ENCODE measurements around the gene MRAP. TPM values are rescaled to one million over a fixed set of nuclear protein-coding genes. Genes with fewer than 3 reads are reported as not detected.
A peak's percentile ranks its signal among the peaks of the same experiment; 100 is the strongest.
"Not testable (repeated sequence)": the region's sequence is repeated elsewhere in the genome, so short reads cannot be mapped to it uniquely, and the experiment has no call there.

The MRAP gene
- not detected for total RNA-seq

DNA sequence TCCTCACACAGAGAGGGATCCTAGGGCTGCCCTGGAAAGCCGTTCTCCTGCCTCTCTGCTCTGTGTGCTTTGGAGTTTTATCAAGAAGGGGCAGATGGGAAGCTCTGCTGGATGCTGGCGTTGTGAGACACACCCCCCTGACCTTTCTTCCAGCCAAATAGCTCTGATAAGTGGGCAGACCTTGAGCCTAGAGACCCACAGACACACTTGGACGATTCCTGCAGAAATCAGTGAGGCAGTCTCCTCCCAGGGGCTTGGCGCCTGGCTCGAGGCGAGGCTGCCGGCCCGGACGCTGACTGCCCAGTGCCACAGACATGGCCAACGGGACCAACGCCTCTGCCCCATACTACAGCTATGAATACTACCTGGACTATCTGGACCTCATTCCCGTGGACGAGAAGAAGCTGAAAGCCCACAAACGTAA lies at the start of gene MRAP:
Gene MRAP, plus strand, starts transcription at position 198 of the 424 bp plus-strand sequence. Its CDS starts 117 bp downstream, at position 315.
- POLR2A ChIA-PET, result no interaction called here
- Mint-ChIP-seq H3K9me3 (no peaks in the 10 kb centered on the region), H3K36me3 (peaks cover 8% of the 10 kb centered on the region), H3K27ac (no peak within 1 kb of the TSS), H3K4me3 (no peak within 1 kb of the TSS), H3K4me1 (no peaks in the 10 kb centered on the region), H3K27me3 (no peaks in the 10 kb centered on the region)
- DNase-seq, result no peak
- no peak for ATAC-seq (ENCODE audit: low read depth)

DNA sequence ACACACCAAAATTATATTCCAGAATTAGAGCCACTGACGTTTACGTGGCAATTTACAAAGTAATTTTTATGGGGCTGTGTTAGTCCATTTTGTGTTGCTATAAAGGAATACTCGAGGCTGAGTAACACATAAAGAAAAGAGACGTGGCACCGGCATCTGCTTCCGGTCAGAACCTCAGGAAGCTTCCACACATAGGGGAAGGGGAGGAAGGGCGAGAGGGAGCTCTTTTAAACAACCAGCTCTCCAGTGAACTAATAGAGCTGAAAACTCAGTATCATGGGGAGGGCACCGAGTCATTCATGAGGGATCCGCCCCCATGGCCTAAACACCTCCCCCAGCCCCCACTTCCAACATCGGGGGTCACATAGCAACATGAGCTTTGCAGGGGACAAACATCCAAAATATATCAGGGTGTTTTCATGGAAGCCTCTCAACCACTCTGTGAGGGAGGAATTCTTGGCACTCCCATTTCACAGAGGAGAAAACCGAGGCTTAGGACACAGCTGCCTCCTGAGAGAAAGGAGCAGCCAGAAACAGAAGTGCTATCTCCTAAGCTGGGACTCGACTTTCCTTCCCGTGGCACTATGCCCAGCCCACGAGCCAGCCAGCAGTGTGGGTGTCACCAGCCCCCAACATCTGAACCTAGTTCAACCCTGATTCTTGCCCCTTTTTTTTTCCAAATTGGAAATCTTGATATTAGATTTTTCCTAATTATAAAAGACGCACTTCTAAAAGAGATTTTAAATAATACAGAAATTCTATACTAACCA lies 49.0 kb upstream of the MRAP start:
- H3K9me3 Mint-ChIP-seq, result peaks cover 7% of the 10 kb centered on the region
- DNase-seq, result no peak
- H3K27ac Mint-ChIP-seq, result no peak overlapping the region
- no peaks in the 10 kb centered on the region for H3K4me1 Mint-ChIP-seq
- no peak overlapping the region for H3K4me3 Mint-ChIP-seq
- peaks cover 2% of the 10 kb centered on the region for H3K36me3 Mint-ChIP-seq
- POLR2A ChIA-PET, result no interaction called here
- ATAC-seq (ENCODE audit: low read depth), result no peak
- peaks cover 12% of the 10 kb centered on the region for H3K27me3 Mint-ChIP-seq

DNA sequence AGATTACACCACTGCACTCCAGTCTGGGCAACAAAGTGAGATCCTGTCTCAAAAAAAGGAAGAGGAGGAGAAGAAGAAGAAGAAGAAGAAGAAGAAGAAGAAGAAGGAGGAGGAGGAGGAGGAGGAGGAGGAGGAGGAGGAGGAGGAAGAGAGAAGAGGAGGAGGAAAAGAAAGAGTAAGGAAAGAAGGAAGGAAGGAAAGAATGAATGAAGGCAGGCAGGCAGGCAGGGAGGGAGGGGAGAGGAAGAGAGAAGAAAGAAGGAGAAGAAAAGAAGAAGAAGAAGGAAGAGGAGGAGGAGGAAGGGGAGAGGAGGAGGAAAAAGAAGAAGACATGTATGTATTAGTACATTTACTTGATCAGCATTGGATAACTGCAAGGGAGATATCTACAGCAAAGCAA lies 46.5 kb upstream of the MRAP start:
- Mint-ChIP-seq H3K27me3 (peaks cover 3% of the 10 kb centered on the region), H3K4me1 (no peaks in the 10 kb centered on the region), H3K27ac (no peak overlapping the region), H3K4me3 (no peak overlapping the region), H3K36me3 (no peaks in the 10 kb centered on the region), H3K9me3 (peaks cover 7% of the 10 kb centered on the region)
- no peak for ATAC-seq (ENCODE audit: low read depth)
- POLR2A ChIA-PET, result no interaction called here
- DNase-seq, result no peak

DNA sequence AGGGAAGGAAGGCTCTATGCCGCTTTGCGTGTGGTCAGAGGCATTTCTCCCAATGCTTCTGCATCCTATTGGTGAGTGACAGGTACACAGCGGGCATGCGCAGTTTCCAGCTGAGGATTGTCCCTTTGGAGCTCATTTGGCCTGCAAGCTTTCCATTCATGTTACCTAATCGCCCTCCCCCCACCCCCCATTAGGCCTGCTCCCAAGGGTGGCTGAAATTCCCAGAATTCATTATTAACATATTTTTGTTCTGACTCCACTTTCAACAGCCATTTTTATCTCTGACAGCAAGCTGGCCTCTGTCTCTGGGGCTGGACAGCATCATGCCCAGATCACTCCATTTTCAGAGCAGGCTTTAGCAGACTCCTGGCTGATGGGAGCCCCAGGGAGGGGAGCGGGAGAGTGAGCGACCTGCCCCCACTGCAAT lies 45.4 kb upstream of the MRAP start:
- H3K36me3 Mint-ChIP-seq, result no peaks in the 10 kb centered on the region
- H3K27ac Mint-ChIP-seq, result no peak overlapping the region
- ATAC-seq (ENCODE audit: low read depth) (no peak), DNase-seq (no peak)
- POLR2A ChIA-PET, result interaction anchor here (0.5 kb wide), 1 partner anchor 17 kb away, joined by 4 read pairs; no protein-coding TSS in a partner anchor
- peaks cover 7% of the 10 kb centered on the region for H3K9me3 Mint-ChIP-seq
- no peaks in the 10 kb centered on the region for H3K4me1 Mint-ChIP-seq
- H3K4me3 Mint-ChIP-seq, result no peak overlapping the region
- peaks cover 3% of the 10 kb centered on the region for H3K27me3 Mint-ChIP-seq

DNA sequence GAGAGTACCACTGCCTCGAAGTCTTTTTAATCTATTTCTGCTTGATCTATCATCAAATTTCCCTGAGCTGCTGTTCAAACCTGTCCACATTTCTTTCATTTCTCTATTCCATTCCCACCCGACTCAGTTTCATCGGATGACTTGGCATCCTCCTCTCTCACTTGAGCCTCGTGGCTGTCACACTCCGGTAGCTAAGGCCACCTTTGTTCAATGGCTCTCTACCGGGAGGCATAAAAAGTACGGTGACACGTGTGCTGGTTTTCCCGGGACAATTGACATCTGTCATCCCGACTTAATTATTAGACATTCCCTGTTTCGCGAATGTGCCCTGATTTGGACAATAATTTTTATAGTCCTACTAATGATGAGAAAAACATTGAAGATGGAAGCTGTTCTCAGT lies 42.4 kb upstream of the MRAP start:
- ATAC-seq (ENCODE audit: low read depth) (no peak), DNase-seq (no peak)
- peaks cover 2% of the 10 kb centered on the region for H3K27me3 Mint-ChIP-seq
- H3K4me3 Mint-ChIP-seq, result no peak overlapping the region
- H3K4me1 Mint-ChIP-seq, result no peaks in the 10 kb centered on the region
- no peak overlapping the region for H3K27ac Mint-ChIP-seq
- H3K36me3 Mint-ChIP-seq, result no peaks in the 10 kb centered on the region
- POLR2A ChIA-PET, result no interaction called here
- H3K9me3 Mint-ChIP-seq, result peaks cover 3% of the 10 kb centered on the region

DNA sequence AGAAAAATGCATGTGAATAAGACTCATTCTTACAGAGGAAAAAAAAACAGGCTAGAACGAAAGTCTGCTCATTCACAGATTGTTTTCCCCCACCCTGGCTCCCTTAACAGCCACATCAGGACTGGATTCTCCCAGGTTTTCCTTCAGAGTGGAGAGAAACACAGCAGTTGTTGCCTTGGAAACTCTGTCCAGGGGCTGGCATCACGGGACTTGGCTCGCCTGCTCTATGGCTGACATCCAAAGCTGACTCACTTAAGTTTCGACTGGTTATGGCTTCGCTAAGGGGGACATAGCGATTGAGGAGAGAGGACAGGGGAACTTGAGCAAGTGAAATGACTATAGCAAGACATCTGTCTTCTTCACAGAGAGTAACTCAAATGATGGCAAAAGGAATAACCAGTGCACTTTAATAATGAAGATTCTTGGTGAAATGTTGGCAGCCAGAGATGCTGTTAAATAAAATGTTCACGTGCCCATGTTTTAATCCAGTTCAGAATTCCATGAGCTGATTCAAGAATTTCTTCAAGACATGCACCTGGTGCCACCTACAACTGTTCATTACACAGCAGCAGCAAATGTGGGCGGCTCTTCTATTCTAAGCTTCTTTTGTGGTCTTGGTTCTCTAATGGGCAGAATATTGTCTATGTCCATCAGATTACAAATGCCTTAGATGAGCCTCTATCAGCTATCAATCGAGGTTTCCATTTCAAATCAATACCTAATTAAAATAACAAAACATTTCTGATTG lies 41.6 kb upstream of the MRAP start:
- no peaks in the 10 kb centered on the region for H3K27me3 Mint-ChIP-seq
- H3K27ac Mint-ChIP-seq, result no peak overlapping the region
- POLR2A ChIA-PET, result no interaction called here
- H3K9me3 Mint-ChIP-seq, result no peaks in the 10 kb centered on the region
- no peaks in the 10 kb centered on the region for H3K4me1 Mint-ChIP-seq
- no peaks in the 10 kb centered on the region for H3K36me3 Mint-ChIP-seq
- DNase-seq, result no peak
- no peak overlapping the region for H3K4me3 Mint-ChIP-seq
- no peak for ATAC-seq (ENCODE audit: low read depth)

DNA sequence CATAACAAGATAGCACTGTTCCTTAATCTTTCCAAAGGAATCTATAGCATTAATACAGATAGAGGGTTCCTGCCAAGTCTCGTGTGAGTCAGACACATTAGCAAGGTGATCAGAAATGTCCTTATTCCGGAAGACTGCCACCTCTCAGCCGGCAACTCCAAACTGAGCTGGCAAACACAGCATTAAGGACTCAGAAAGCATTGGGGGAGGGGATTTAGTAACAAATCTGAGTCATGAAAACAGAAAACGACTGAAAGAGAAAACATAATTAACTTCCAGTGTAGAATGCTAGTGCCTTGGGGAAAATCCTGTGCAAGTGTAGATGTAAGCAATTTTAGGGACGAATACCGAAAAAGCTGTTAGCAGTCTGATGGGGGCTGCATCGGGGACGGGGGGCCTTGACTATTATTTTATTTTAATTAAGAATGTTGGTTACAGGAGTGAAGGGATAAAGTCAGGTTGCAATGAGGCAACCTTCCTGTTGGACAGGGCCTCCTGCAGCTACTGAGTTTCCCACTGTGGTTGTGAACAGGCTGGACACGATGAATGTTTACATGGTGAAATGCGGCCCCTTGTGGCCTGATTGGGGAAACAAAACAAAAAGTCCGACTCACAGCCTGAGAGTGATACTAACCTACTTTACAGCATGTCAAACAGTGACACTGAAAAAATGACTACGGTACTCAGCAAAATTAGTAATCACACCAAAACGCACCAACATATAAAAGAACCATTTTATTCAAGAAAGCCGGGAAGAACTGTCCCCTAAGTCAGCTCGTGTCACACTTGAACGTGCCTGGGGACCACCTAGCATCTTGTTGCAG lies 40.5 kb upstream of the MRAP start:
- no peaks in the 10 kb centered on the region for H3K9me3 Mint-ChIP-seq
- H3K4me3 Mint-ChIP-seq, result no peak overlapping the region
- no peak overlapping the region for H3K27ac Mint-ChIP-seq
- peak; percentile 52 for DNase-seq
- no peaks in the 10 kb centered on the region for H3K27me3 Mint-ChIP-seq
- H3K36me3 Mint-ChIP-seq, result no peaks in the 10 kb centered on the region
- H3K4me1 Mint-ChIP-seq, result no peaks in the 10 kb centered on the region
- POLR2A ChIA-PET, result no interaction called here
- peak; percentile 22 for ATAC-seq (ENCODE audit: low read depth)

DNA sequence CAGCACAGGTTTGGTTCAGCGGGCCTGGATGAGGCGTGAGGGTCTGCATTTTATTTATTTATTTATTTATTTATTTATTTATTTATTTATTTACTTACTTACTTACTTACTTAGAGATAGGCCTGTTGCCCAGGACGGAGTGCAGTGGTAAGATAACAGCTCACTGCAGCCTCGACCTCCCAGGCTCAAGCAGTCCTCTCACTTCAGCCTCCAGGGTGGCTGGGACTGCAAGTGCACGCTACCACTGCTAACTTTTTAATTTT lies 39.9 kb upstream of the MRAP start:
- POLR2A ChIA-PET; ATAC-seq (ENCODE audit: low read depth); H3K27me3 Mint-ChIP-seq; DNase-seq; H3K4me3 Mint-ChIP-seq; H3K36me3 Mint-ChIP-seq; H3K27ac Mint-ChIP-seq; H3K4me1 Mint-ChIP-seq; H3K9me3 Mint-ChIP-seq: not testable (repeated sequence)

DNA sequence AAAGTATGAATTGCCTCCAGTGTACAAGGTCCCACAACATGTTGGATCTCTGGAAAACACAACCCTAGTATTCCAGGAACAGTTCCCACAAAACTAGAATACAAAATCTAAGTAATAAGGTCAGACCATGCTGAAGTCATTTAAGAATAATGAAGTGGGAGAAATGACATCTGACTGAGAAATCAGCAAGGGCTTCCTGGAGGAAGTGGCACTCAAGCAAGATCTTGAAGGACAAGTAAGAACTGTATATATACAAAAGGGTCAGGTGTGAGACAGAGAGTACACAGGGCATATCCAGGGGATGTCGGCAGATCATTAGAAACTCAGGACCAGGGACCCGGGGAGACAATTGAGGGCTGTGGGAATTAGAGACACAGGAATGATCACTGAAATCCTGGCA lies 38.5 kb upstream of the MRAP start:
- no peaks in the 10 kb centered on the region for H3K4me1 Mint-ChIP-seq
- H3K9me3 Mint-ChIP-seq, result no peaks in the 10 kb centered on the region
- POLR2A ChIA-PET, result no interaction called here
- ATAC-seq (ENCODE audit: low read depth) (no peak), DNase-seq (no peak)
- H3K4me3 Mint-ChIP-seq, result no peak overlapping the region
- H3K36me3 Mint-ChIP-seq, result no peaks in the 10 kb centered on the region
- H3K27me3 Mint-ChIP-seq, result no peaks in the 10 kb centered on the region
- H3K27ac Mint-ChIP-seq, result no peak overlapping the region

DNA sequence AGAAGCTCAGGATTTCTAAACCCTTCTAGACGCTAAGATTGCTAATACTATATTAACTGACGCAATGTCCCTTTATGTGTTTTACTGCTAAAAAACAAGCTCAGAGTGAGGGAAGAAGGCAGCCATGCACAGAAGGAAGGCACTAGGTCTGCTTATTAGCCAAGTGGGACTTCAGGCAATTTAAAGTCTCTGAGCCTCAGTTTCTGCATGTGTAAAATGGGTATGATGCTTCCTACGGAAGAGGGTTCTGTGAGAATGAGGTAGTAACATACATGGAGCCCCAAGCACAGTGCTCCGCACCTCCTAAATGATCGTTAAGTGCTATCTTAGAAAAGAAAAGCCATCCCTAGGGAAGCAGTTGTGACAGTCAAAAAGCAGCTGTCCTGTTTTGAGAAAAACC lies 36.7 kb upstream of the MRAP start:
- Mint-ChIP-seq H3K27me3 (no peaks in the 10 kb centered on the region), H3K4me1 (no peaks in the 10 kb centered on the region), H3K4me3 (no peak overlapping the region), H3K36me3 (peaks cover 6% of the 10 kb centered on the region), H3K9me3 (no peaks in the 10 kb centered on the region), H3K27ac (no peak overlapping the region)
- POLR2A ChIA-PET, result no interaction called here
- no peak for DNase-seq
- ATAC-seq (ENCODE audit: low read depth), result no peak

DNA sequence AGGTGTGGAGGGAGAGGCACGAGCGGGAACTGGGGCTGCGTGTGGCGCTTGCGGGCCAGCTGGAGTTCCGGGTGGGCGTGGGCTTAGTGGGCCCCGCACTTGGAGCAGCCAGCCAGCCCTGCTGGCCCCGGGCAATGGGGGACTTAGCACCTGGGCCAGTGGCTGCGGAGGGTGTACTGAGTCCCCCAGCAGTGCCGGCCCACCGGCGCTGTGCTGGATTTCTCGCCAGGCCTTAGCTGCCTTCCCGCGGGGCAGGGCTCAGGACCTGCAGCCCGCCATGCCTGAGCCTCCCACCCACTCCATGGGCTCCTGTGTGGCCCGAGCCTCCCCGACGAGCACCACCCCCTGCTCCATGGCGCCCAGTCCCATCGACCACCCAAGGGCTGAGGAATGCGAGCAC lies 33.3 kb upstream of the MRAP start:
- H3K27me3 Mint-ChIP-seq; H3K9me3 Mint-ChIP-seq; POLR2A ChIA-PET; DNase-seq; ATAC-seq (ENCODE audit: low read depth); H3K4me1 Mint-ChIP-seq; H3K4me3 Mint-ChIP-seq; H3K27ac Mint-ChIP-seq: not testable (repeated sequence)
- H3K36me3 Mint-ChIP-seq, result peaks cover 14% of the 10 kb centered on the region

DNA sequence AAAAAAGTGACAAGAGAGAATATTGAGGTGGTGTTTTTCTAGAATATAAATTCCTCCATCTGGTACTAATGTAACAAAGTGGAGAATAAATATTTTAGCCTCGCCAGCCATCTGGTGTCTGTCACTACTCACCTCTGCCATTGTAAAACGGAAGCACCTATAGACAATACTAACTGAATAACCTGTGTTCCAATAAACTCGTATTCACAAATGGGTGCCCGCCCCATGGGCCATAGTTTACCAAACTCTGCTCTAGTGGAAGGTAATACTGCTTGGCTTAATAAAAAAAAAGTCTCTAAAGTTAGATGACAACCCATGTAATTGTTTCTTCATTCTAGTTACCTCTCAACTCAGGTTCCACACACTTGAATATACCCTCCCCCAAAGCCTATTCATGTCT lies 27.9 kb upstream of the MRAP start:
- H3K4me3 Mint-ChIP-seq, result no peak overlapping the region
- POLR2A ChIA-PET, result no interaction called here
- DNase-seq (no peak), ATAC-seq (ENCODE audit: low read depth) (no peak)
- peaks cover 7% of the 10 kb centered on the region for H3K4me1 Mint-ChIP-seq
- H3K27me3 Mint-ChIP-seq, result no peaks in the 10 kb centered on the region
- H3K36me3 Mint-ChIP-seq, result peaks cover 14% of the 10 kb centered on the region
- H3K27ac Mint-ChIP-seq, result no peak overlapping the region
- H3K9me3 Mint-ChIP-seq, result no peaks in the 10 kb centered on the region

DNA sequence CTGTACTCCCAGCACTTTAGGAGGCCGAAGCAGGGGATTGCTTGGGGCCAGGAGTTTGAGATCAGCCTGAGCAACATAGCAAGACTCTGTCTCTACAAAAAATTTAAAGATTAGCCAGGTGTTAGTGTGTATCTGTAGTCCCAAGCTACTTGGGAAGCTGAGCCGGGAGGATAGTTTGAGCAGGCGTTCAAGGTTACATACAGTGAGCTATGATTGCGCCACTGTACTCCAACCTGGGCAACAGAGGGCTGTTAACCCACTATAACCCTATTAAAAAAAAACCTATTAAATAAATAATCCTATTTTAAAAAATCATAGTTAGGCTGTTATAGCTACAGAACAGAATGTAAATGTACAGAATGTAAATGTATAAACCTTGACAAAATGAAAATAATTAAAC lies 22.0 kb upstream of the MRAP start:
- no peaks in the 10 kb centered on the region for H3K27me3 Mint-ChIP-seq
- ATAC-seq (ENCODE audit: low read depth) (no peak), DNase-seq (no peak)
- H3K9me3 Mint-ChIP-seq, result no peaks in the 10 kb centered on the region
- POLR2A ChIA-PET, result no interaction called here
- H3K36me3 Mint-ChIP-seq, result no peaks in the 10 kb centered on the region
- H3K4me3 Mint-ChIP-seq, result no peak overlapping the region
- no peak overlapping the region for H3K27ac Mint-ChIP-seq
- peaks cover 16% of the 10 kb centered on the region for H3K4me1 Mint-ChIP-seq

DNA sequence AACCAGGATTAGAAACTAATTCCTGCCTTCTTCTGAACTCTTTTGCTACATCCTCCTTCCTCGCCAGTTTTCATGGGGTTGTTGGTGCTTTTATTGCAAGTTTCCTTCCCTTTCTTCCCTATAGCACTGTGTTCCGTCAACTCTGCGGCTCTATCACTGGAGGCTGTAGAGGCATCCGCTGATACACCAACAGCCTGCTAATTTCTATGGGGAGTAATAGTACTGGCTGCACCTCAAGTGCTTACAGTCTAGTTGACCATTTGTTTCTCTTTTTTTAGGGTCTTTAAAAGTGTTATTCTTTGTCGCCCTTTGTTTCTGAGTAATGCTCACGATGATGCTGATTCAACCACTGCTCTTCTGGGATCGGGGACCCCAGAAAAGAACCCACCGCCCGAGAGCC lies 20.6 kb upstream of the MRAP start:
- POLR2A ChIA-PET, result interaction anchor here (0.8 kb wide), 1 partner anchor 1033 kb away, joined by 3 read pairs; no protein-coding TSS in a partner anchor
- H3K4me1 Mint-ChIP-seq, result peaks cover 13% of the 10 kb centered on the region
- H3K36me3 Mint-ChIP-seq, result peaks cover 3% of the 10 kb centered on the region
- no peak for DNase-seq
- ATAC-seq (ENCODE audit: low read depth), result no peak
- no peaks in the 10 kb centered on the region for H3K27me3 Mint-ChIP-seq
- peak overlapping the region; percentile 98 for H3K4me3 Mint-ChIP-seq
- H3K27ac Mint-ChIP-seq, result peak overlapping the region; percentile 69
- no peaks in the 10 kb centered on the region for H3K9me3 Mint-ChIP-seq

Data from activated naive CD8-positive, alpha-beta T cell treated with anti-CD3 and anti-CD28 coated beads, Interleukin-2, amount 10 ng/mL, durations not matched to agents 7 days and 5 days (primary cell).